ENCODE data around the gene DCDC1.

DCDC1 gene

DNA sequence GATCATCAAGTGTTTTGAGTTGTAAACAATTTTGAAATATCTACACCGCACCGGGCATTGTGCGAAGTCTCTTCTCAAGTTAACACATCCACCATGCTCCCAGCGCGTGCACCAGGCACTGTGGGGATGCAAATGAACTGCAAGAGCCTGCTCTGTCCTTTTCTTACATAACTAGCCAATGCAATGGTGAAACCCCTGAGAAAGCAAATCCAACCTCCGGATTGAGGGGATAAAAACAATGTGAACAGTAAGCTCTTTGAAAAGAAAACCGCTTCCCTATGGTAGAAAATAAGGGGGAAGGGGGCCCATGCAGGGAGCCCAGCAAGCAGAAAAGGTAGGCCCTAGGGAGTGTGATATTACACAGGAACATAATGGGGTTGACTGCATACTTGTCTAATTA is 508.5 kb downstream of the DCDC1 start:
- Histone ChIP-seq H3K4me3 (ENCODE audit: low read depth in 1 of 2, low read length in 2 of 2) (no peak overlapping the region), H3K9ac (ENCODE audit: low read length) (no peak overlapping the region), H3K27me3 (ENCODE audit: control insufficient read depth in 1 of 2, insufficient read depth in 2 of 2, low read length in 2 of 2) (no peaks in the 10 kb centered on the region), H3K4me1 (ENCODE audit: insufficient read depth, low read length) (no peaks in the 10 kb centered on the region), H3K9me3 (ENCODE audit: low read length) (no peaks in the 10 kb centered on the region), H3K27ac (ENCODE audit: low read depth, low read length) (no peak overlapping the region), H3K36me3 (ENCODE audit: insufficient read depth, low read length) (no peaks in the 10 kb centered on the region)

DNA sequence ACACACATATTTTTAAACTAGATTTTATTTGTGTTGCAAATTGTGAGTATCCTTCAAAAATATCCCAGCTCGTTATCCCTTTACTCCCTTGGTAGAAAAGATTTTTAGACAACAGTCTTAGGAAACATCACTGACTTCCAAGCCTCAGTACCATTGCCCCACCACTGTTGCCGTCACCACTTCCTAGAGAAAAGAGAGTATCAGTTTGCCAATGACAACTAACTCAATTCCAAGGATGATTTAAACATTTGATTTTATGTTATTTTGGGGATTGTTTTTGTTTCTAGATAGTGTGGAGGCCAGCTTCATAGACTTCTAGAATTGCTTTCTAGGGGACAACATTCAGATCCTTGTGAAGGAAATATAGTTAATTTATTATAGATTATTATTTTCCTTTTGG is 509.4 kb downstream of the DCDC1 start:
- Histone ChIP-seq H3K27ac (ENCODE audit: low read depth, low read length) (no peak overlapping the region), H3K4me3 (ENCODE audit: low read depth in 1 of 2, low read length in 2 of 2) (no peak overlapping the region), H3K4me1 (ENCODE audit: insufficient read depth, low read length) (no peaks in the 10 kb centered on the region), H3K9ac (ENCODE audit: low read length) (no peak overlapping the region), H3K9me3 (ENCODE audit: low read length) (no peaks in the 10 kb centered on the region), H3K27me3 (ENCODE audit: control insufficient read depth in 1 of 2, insufficient read depth in 2 of 2, low read length in 2 of 2) (no peaks in the 10 kb centered on the region), H3K36me3 (ENCODE audit: insufficient read depth, low read length) (no peaks in the 10 kb centered on the region)

DNA sequence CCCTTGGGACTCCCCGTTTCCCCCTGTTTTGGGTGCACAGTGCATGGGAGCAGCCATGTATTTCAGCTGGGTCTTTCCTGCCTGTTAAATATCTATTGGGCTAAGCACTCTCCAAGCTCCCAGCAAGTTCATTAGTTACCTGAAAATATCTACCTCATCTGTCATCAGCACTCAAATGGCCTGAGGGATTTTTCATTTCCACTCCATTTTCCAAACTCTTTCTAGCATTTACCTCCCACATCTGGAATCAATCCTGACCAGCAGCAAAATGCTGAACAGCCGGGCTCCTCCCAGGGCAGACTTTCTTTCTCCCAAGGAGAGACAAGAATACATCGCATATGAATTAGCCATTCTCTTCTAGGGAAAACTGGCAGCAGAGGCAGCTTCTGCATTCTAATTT is 509.9 kb downstream of the DCDC1 start:
- H3K4me1 ChIP-seq (ENCODE audit: insufficient read depth, low read length) = no peaks in the 10 kb centered on the region
- H3K4me3 ChIP-seq (ENCODE audit: low read depth in 1 of 2, low read length in 2 of 2) = no peak overlapping the region
- H3K9me3 ChIP-seq (ENCODE audit: low read length) = no peaks in the 10 kb centered on the region
- no peak overlapping the region for H3K9ac ChIP-seq (ENCODE audit: low read length)
- no peak overlapping the region for H3K27ac ChIP-seq (ENCODE audit: low read depth, low read length)
- no peaks in the 10 kb centered on the region for H3K27me3 ChIP-seq (ENCODE audit: control insufficient read depth in 1 of 2, insufficient read depth in 2 of 2, low read length in 2 of 2)
- no peaks in the 10 kb centered on the region for H3K36me3 ChIP-seq (ENCODE audit: insufficient read depth, low read length)

DNA sequence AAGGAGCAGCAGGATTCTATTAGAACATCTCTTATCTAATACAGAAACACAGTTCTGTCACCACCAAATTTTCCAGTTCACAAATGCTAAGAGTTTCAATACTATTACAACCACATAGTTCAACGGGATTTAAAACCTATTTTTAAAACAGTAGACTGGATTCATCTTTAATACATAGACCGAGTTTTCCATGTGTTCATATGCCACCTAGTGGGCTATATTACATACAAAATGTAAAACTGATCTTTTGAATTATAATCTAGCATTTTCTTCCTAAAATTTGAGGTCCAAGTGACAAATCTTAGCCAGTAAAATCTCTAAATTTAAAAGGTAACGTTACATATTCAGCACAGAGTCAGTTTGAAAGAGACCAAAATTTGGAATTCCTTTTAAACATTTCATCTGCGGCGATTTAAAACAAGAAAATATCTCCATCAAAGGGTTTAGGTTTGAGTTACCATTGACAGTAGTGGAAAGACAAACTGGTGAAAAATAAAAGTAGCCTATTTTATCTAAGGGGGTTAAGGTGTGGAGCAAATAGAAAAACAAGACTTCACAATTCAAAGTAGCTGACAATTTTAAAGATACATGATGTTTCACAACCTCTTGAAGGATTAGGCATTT is 514.0 kb downstream of the DCDC1 start:
- Histone ChIP-seq H3K36me3 (ENCODE audit: insufficient read depth, low read length) (no peaks in the 10 kb centered on the region), H3K9ac (ENCODE audit: low read length) (no peak overlapping the region), H3K4me3 (ENCODE audit: low read depth in 1 of 2, low read length in 2 of 2) (no peak overlapping the region)

DNA sequence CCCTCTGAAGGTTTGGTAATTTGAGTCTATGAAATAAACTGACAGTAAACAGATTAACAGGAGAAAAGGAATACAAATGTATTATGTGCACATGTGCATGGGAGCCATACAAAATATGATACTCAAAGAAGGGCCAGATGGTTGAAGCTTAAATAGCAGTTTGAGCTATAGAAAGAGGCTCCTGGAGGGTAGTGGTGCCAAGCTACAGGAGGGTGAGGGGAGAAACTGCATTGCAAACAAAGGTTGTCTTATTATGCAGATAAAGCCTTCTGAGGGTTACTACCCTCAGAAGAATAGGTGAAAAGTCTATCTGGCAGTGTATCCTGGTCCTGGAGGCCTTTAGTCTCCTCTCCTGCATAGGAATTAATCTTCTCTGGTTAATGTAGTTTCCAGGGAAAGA is 516.1 kb downstream of the DCDC1 start:
- Histone ChIP-seq H3K27me3 (ENCODE audit: control insufficient read depth in 1 of 2, insufficient read depth in 2 of 2, low read length in 2 of 2) (no peaks in the 10 kb centered on the region), H3K9me3 (ENCODE audit: low read length) (no peaks in the 10 kb centered on the region), H3K9ac (ENCODE audit: low read length) (no peak overlapping the region), H3K4me1 (ENCODE audit: insufficient read depth, low read length) (no peaks in the 10 kb centered on the region), H3K36me3 (ENCODE audit: insufficient read depth, low read length) (no peaks in the 10 kb centered on the region), H3K4me3 (ENCODE audit: low read depth in 1 of 2, low read length in 2 of 2) (no peak overlapping the region), H3K27ac (ENCODE audit: low read depth, low read length) (no peak overlapping the region)

More for the DNA sequence above, 514.0 kb downstream of the DCDC1 start:
- Histone ChIP-seq H3K4me1 (ENCODE audit: insufficient read depth, low read length) (no peaks in the 10 kb centered on the region), H3K27me3 (ENCODE audit: control insufficient read depth in 1 of 2, insufficient read depth in 2 of 2, low read length in 2 of 2) (no peaks in the 10 kb centered on the region), H3K9me3 (ENCODE audit: low read length) (no peaks in the 10 kb centered on the region), H3K27ac (ENCODE audit: low read depth, low read length) (no peak overlapping the region)

DNA sequence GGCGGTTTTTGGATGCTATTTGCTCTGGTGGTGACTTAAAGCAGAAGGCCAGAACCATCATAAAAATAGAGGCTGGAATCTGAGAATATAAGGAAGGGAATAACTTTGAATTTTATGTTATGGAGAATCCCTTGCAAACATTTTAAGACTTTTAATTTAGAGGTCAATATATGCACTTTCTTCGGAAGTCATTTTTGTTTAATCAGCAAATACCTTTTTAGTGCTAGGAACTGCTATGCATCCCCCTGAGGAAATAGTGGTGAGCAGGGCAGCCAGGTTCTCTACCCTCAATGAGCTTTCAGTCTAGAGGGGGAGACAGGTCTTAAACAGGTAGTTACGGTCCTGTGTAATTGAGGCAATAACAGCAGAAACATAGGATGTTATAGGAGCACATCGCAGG is 516.9 kb downstream of the DCDC1 start:
- no peaks in the 10 kb centered on the region for H3K27me3 ChIP-seq (ENCODE audit: control insufficient read depth in 1 of 2, insufficient read depth in 2 of 2, low read length in 2 of 2)
- no peak overlapping the region for H3K27ac ChIP-seq (ENCODE audit: low read depth, low read length)
- no peak overlapping the region for H3K4me3 ChIP-seq (ENCODE audit: low read depth in 1 of 2, low read length in 2 of 2)
- no peaks in the 10 kb centered on the region for H3K4me1 ChIP-seq (ENCODE audit: insufficient read depth, low read length)
- no peak overlapping the region for H3K9ac ChIP-seq (ENCODE audit: low read length)
- no peaks in the 10 kb centered on the region for H3K36me3 ChIP-seq (ENCODE audit: insufficient read depth, low read length)
- H3K9me3 ChIP-seq (ENCODE audit: low read length) = no peaks in the 10 kb centered on the region

DNA sequence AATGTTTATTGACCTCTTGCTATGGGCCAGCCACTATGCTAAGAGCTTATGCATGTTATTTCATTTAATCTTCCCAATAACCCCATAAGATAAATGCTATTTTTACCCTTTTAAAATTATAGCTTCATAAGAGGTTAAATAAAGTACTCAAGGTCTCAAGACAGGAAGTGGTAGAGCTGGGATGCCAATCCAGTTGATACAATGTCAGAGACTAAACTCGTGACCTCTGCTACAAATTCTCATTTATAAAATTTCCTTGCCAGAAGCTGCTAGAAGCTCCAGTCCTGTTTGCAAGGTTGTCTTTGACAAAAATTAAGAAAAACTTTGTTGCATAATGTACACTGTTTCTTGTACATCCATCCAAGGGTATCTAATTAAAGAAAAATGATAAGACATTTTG is 517.4 kb downstream of the DCDC1 start:
- Histone ChIP-seq H3K27ac (ENCODE audit: low read depth, low read length) (no peak overlapping the region), H3K9me3 (ENCODE audit: low read length) (no peaks in the 10 kb centered on the region)

DNA sequence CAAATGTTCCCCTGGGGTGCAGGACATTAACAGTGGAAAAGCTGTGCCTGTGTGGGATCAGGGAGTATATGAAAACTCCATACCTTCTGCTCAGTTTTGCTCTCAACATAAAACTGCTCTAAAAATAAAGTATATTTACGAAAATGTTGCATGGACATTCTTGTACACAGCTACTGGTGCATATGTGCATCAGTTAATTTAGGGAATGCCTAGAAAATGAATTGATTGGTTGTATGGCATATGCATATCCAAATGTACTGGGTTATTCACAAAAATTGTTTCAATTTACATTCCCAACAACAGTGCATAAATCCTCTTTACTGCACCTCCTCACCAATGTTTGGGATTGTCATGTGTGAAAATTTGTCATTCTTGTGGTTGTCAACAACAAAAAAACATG is 532.3 kb downstream of the DCDC1 start:
- no peaks in the 10 kb centered on the region for H3K9me3 ChIP-seq (ENCODE audit: low read length)
- no peak overlapping the region for H3K27ac ChIP-seq (ENCODE audit: low read depth, low read length)
- no peak overlapping the region for H3K4me3 ChIP-seq (ENCODE audit: low read depth in 1 of 2, low read length in 2 of 2)
- no peaks in the 10 kb centered on the region for H3K36me3 ChIP-seq (ENCODE audit: insufficient read depth, low read length)
- no peaks in the 10 kb centered on the region for H3K27me3 ChIP-seq (ENCODE audit: control insufficient read depth in 1 of 2, insufficient read depth in 2 of 2, low read length in 2 of 2)
- no peak overlapping the region for H3K9ac ChIP-seq (ENCODE audit: low read length)
- H3K4me1 ChIP-seq (ENCODE audit: insufficient read depth, low read length) = no peaks in the 10 kb centered on the region

More for the DNA sequence above, 517.4 kb downstream of the DCDC1 start:
- Histone ChIP-seq H3K36me3 (ENCODE audit: insufficient read depth, low read length) (no peaks in the 10 kb centered on the region), H3K27me3 (ENCODE audit: control insufficient read depth in 1 of 2, insufficient read depth in 2 of 2, low read length in 2 of 2) (no peaks in the 10 kb centered on the region), H3K9ac (ENCODE audit: low read length) (no peak overlapping the region), H3K4me3 (ENCODE audit: low read depth in 1 of 2, low read length in 2 of 2) (no peak overlapping the region), H3K4me1 (ENCODE audit: insufficient read depth, low read length) (no peaks in the 10 kb centered on the region)

DNA sequence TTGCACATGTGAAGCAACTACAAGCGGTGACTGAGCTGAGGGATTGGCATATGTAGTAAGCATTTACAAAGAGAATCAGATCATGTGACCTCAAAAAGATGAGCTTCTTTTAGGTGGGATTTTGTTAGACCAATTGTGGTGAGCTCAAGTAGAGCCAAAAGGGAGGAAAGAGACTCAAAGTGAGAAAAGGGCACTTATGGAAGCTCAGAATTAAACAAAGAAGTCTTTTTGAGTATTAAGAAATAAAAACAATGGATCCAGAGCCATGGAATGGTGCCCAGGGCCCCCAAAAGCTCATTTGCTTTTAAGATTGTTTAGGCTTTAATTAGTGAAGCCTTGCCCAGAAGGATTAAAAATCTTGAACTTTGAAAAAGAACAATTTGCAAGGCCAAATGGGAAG is 536.7 kb downstream of the DCDC1 start:
- Histone ChIP-seq H3K27ac (ENCODE audit: low read depth, low read length) (no peak overlapping the region), H3K4me1 (ENCODE audit: insufficient read depth, low read length) (no peaks in the 10 kb centered on the region), H3K9me3 (ENCODE audit: low read length) (no peaks in the 10 kb centered on the region), H3K36me3 (ENCODE audit: insufficient read depth, low read length) (no peaks in the 10 kb centered on the region), H3K4me3 (ENCODE audit: low read depth in 1 of 2, low read length in 2 of 2) (no peak overlapping the region), H3K27me3 (ENCODE audit: control insufficient read depth in 1 of 2, insufficient read depth in 2 of 2, low read length in 2 of 2) (no peaks in the 10 kb centered on the region), H3K9ac (ENCODE audit: low read length) (no peak overlapping the region)

DNA sequence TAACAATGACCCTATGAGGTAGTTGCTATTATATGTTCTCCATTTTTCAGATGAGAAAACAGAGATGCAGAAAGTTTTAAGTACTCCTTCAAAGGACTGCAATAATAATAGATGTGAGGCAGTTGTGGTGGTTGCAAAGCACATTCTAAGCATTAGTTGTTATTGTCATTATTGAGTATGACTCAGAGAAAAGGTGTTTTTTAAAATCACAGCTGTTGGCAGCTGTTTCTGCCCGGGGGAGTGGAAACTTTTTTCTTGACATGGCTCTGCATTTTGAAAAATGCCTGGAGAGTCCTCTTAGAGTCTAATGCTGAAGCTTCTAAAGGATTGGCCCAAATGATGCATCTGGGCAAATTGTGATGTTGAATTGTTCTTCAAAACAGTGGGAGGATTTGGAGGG is 538.9 kb downstream of the DCDC1 start:
- Histone ChIP-seq H3K4me1 (ENCODE audit: insufficient read depth, low read length) (no peaks in the 10 kb centered on the region), H3K9me3 (ENCODE audit: low read length) (no peaks in the 10 kb centered on the region), H3K27ac (ENCODE audit: low read depth, low read length) (no peak overlapping the region), H3K9ac (ENCODE audit: low read length) (no peak overlapping the region), H3K27me3 (ENCODE audit: control insufficient read depth in 1 of 2, insufficient read depth in 2 of 2, low read length in 2 of 2) (no peaks in the 10 kb centered on the region), H3K36me3 (ENCODE audit: insufficient read depth, low read length) (no peaks in the 10 kb centered on the region), H3K4me3 (ENCODE audit: low read depth in 1 of 2, low read length in 2 of 2) (no peak overlapping the region)

DNA sequence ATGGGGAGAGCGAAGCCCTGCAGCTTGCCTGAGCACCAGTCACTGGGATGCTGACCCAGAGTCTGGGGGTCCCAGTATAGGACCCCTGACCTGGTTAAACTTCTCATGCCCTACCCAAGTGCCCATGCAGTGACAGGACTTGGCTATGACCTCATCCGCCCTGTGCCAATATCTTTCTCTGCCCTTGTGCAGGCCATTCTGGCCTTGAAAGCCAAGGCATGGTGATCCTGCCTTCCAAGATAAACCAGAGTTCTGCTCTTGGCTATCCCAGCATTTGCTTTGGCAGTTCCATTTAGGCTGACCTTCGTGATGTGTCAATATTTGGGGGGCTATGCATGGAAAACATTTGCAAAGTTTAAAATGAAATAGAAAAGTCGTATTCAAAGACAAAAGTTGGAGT is 542.6 kb downstream of the DCDC1 start:
- Histone ChIP-seq H3K27me3 (ENCODE audit: control insufficient read depth in 1 of 2, insufficient read depth in 2 of 2, low read length in 2 of 2) (no peaks in the 10 kb centered on the region), H3K27ac (ENCODE audit: low read depth, low read length) (no peak overlapping the region), H3K36me3 (ENCODE audit: insufficient read depth, low read length) (no peaks in the 10 kb centered on the region), H3K9ac (ENCODE audit: low read length) (no peak overlapping the region), H3K4me1 (ENCODE audit: insufficient read depth, low read length) (no peaks in the 10 kb centered on the region), H3K4me3 (ENCODE audit: low read depth in 1 of 2, low read length in 2 of 2) (no peak overlapping the region), H3K9me3 (ENCODE audit: low read length) (no peaks in the 10 kb centered on the region)

DNA sequence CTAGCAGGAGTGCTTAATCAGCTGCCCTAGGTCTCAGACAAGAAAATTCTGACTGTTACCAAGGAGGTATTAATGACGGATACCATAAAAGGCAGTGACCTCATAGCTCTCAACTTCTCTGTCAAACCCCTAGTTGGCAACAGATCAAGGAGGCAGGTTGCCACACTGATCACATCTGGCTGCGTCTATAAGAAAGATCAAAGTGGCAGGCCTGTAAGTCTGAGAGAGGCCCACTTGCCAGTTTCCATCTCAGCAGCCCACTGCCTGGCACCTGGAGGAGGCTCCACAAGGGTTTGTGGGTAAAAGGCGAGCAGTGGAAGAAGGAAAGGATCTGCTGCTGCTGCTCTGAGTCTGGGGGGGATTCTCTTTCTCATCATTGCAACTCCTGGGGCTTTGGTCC is 543.8 kb downstream of the DCDC1 start:
- H3K9ac ChIP-seq (ENCODE audit: low read length) = no peak overlapping the region
- no peaks in the 10 kb centered on the region for H3K4me1 ChIP-seq (ENCODE audit: insufficient read depth, low read length)
- no peak overlapping the region for H3K27ac ChIP-seq (ENCODE audit: low read depth, low read length)
- H3K4me3 ChIP-seq (ENCODE audit: low read depth in 1 of 2, low read length in 2 of 2) = no peak overlapping the region
- H3K27me3 ChIP-seq (ENCODE audit: control insufficient read depth in 1 of 2, insufficient read depth in 2 of 2, low read length in 2 of 2) = no peaks in the 10 kb centered on the region
- H3K9me3 ChIP-seq (ENCODE audit: low read length) = no peaks in the 10 kb centered on the region
- no peaks in the 10 kb centered on the region for H3K36me3 ChIP-seq (ENCODE audit: insufficient read depth, low read length)

All from muscle layer of colon (tissue), 2 donors.